K562 (cell line): ENCODE data around the gene MRPL38. TPM values are rescaled to one million over a fixed set of nuclear protein-coding genes. Genes with fewer than 3 reads are reported as not detected.
"Not testable (repeated sequence)": the region's sequence is repeated elsewhere in the genome, so short reads cannot be mapped to it uniquely, and the experiment has no call there.

Source experiments
- ATAC-seq: fragments of 200-7000 bp; cut with Tn5 transposase; 3 replicates; pipeline ENCODE4 v1.9.1; 2020; ENCODE audit warnings: moderate library complexity
- BruUV-seq: library from RNA; stranded (reverse); fragments of 400-500 nt; replicated peaks from 2 replicates; lab custom pipeline; 2021; lab: Mats Ljungman, UMichigan
- CTCF ChIA-PET: fragments of 300-600 bp; formaldehyde crosslinking; extraction: SDS; loops from one replicate; lab custom pipeline; 2021; ENCODE audit warnings: low intra/inter-chr PET ratio; lab: Yijun Ruan, JAX
- POLR2A ChIA-PET: fragments of 300-600, 350-650 bp; sonication (Branson Sonifier 250); formaldehyde crosslinking; extraction: SDS; loops from one replicate; lab custom pipeline; 2021; ENCODE audit warnings: antibody characterized with exemption, inconsistent platforms; lab: Yijun Ruan, JAX
- DNase-seq, 4 experiments: peaks; one replicate each; pipeline versions ENCODE4 v3.0.0 to v3.0.0-alpha.2; 2011 to 2018; ENCODE audit warnings: low spot score in 3 of 4, mixed read lengths in 3 of 4; ENCODE audit errors: extremely low read depth in 1 of 4
- FAIRE-seq: peaks from 2 replicates; lab custom pipeline; 2011; peaks lifted over from hg19 to GRCh38; lab: Jason Lieb, UNC
- H2AFZ ChIP-seq: 2 replicates; pipeline ENCODE4 v1.6.0; 2011; ENCODE audit warnings: low read depth, low read length, control low read depth, inconsistent platforms
- H3K27ac ChIP-seq: fragments of 200-600 bp; 3 replicates; pipeline ENCODE4 v1.8.0; 2011; ENCODE audit warnings: low read depth, mild to moderate bottlenecking, control low read depth, inconsistent platforms, low read length, moderate library complexity, mixed read lengths; ENCODE audit errors: extremely low read depth
- H3K27me3 ChIP-seq, 2 experiments: fragments of 300-600 bp in 1 of 2; 2 replicates in 1 of 2; 3 replicates in 1 of 2; pipeline versions ENCODE4 v1.6.0 to v1.8.0; 2011; ENCODE audit warnings: inconsistent platforms in 2 of 2, low read length in 2 of 2, mild to moderate bottlenecking in 1 of 2, mixed read lengths in 1 of 2, moderate library complexity in 1 of 2; ENCODE audit not compliant: control insufficient read depth in 2 of 2, insufficient read depth in 2 of 2
- H3K36me3 ChIP-seq: fragments of 300-600 bp; 3 replicates; pipeline ENCODE4 v1.8.0; 2011; ENCODE audit warnings: mild to moderate bottlenecking, low read length, inconsistent platforms; ENCODE audit not compliant: control insufficient read depth, insufficient read depth
- H3K4me1 ChIP-seq, 2 experiments: fragments of 200-600 bp in 1 of 2; replicated peaks in 1 of 2; 2 replicates in 1 of 2; 3 replicates in 1 of 2; pipeline versions ENCODE4 v1.5.1 to v1.8.0; 2011; ENCODE audit warnings: inconsistent platforms in 2 of 2, low read length in 2 of 2, mild to moderate bottlenecking in 1 of 2, mixed read lengths in 1 of 2, moderate library complexity in 1 of 2; ENCODE audit not compliant: control insufficient read depth in 2 of 2, insufficient read depth in 2 of 2
- H3K4me2 ChIP-seq: 2 replicates; pipeline ENCODE4 v1.6.1; 2011; ENCODE audit warnings: low read length, control low read depth, inconsistent platforms, mixed read lengths; ENCODE audit not compliant: insufficient read depth
- H3K4me3 ChIP-seq: fragments of 200-600 bp; sonication (generic), shearing (Covaris generic); 2 replicates; pipeline ENCODE4 v1.5.1; 2016; ENCODE audit warnings: control low read depth, inconsistent platforms
- H3K79me2 ChIP-seq: fragments of 200-600 bp; 3 replicates; pipeline ENCODE4 v1.8.0; 2011; ENCODE audit warnings: low read length, inconsistent platforms; ENCODE audit not compliant: control insufficient read depth, insufficient read depth
- H3K9ac ChIP-seq, 2 experiments: 2 replicates each; pipeline versions ENCODE4 v1.6.0 to v1.6.1; 2011; ENCODE audit warnings: low read depth in 2 of 2, low read length in 2 of 2, control low read depth in 1 of 2, inconsistent platforms in 1 of 2, mild to moderate bottlenecking in 1 of 2, mixed read lengths in 1 of 2; ENCODE audit not compliant: insufficient read depth in 1 of 2
- H3K9me1 ChIP-seq: one replicate; pipeline ENCODE4 v1.6.0; 2011; ENCODE audit warnings: inconsistent platforms, mild to moderate bottlenecking, low read length, moderate library complexity; ENCODE audit not compliant: control insufficient read depth, insufficient read depth
- H3K9me3 ChIP-seq: replicated peaks from 2 replicates; pipeline ENCODE4 v1.5.1; 2011; ENCODE audit warnings: low read depth, low read length, inconsistent platforms; ENCODE audit not compliant: control insufficient read depth, insufficient read depth
- H4K20me1 ChIP-seq: replicated peaks from 2 replicates; pipeline ENCODE4 v1.6.1; 2011; ENCODE audit warnings: low read length, inconsistent platforms, mixed read lengths; ENCODE audit not compliant: control insufficient read depth, insufficient read depth
- CBFA2T3 ChIP-seq: fragments of 450-650 bp; IDR thresholded peaks from 2 replicates; pipeline ENCODE4 v1.6.1; 2017
- CC2D1A ChIP-seq: fragments of 450-650 bp; IDR thresholded peaks from 2 replicates; pipeline ENCODE4 v1.6.1; 2017; ENCODE audit warnings: mild to moderate bottlenecking
- CHD2 ChIP-seq: IDR thresholded peaks from 2 replicates; pipeline ENCODE4 v1.6.1; 2011; ENCODE audit warnings: low read depth, low read length
- CLOCK ChIP-seq: fragments of 250-450 bp; sonication (Bioruptor Pico); IDR thresholded peaks from 2 replicates; pipeline ENCODE4 v1.4.0; 2020; ENCODE audit warnings: mild to moderate bottlenecking, moderate library complexity, borderline replicate concordance
- CTCF ChIP-seq, 3 experiments: IDR thresholded peaks in 2 of 3; conservative IDR thresholded peaks in 1 of 3; 2 replicates each; pipeline ENCODE4 v1.5.1; 2011 to 2012; ENCODE audit warnings: low read length in 3 of 3, mild to moderate bottlenecking in 3 of 3, control low read depth in 2 of 3, improper control_type of control experiment in 1 of 3, inconsistent platforms in 1 of 3, low read depth in 1 of 3, mixed read lengths in 1 of 3, moderate library complexity in 1 of 3; ENCODE audit not compliant: insufficient read depth in 2 of 3
- MNT ChIP-seq, 2 experiments: fragments of 450-650 bp; conservative IDR thresholded peaks; 2 replicates each; pipeline ENCODE4 v1.6.1; 2017; ENCODE audit warnings: mild to moderate bottlenecking in 2 of 2, moderate library complexity in 2 of 2
- USF1 ChIP-seq: sonication (generic); formaldehyde crosslinking; IDR thresholded peaks from 2 replicates; pipeline ENCODE4 v1.9.0; 2022; ENCODE audit warnings: mild to moderate bottlenecking, missing genetic modification reagents
- ZFP30 ChIP-seq: fragments of 250-450 bp; sonication (Bioruptor Pico); IDR thresholded peaks from 2 replicates; pipeline ENCODE4 v1.8.0; 2022; ENCODE audit warnings: moderate library complexity, mild to moderate bottlenecking, inconsistent platforms, borderline replicate concordance
- ZNF143 ChIP-seq: sonication (generic); formaldehyde crosslinking; IDR thresholded peaks from 2 replicates; pipeline ENCODE4 v1.9.0; 2022; ENCODE audit warnings: mild to moderate bottlenecking, missing genetic modification reagents
- ZNF184 ChIP-seq: sonication (generic); formaldehyde crosslinking; IDR thresholded peaks from 2 replicates; pipeline ENCODE4 v1.5.0; 2020; ENCODE audit warnings: missing genetic modification reagents
- ZNF431 ChIP-seq: sonication (generic); formaldehyde crosslinking; IDR thresholded peaks from 2 replicates; pipeline ENCODE4 v1.8.0; 2022; ENCODE audit warnings: mild to moderate bottlenecking, missing genetic modification reagents
- WGBS: fragments of 100-300 bp; shearing (Covaris generic); methylation state at CpG from one replicate; pipeline ENCODE4 v1.1.6; 2016; ENCODE audit warnings: low coverage, mixed read lengths; ENCODE audit not compliant: insufficient coverage; ENCODE audit errors: missing lambda C conversion rate; 5-methylcytosine and 5-hydroxymethylcytosine counted together
- in situ Hi-C: fragments of 300-500 bp; cut with MboI; formaldehyde crosslinking; loops from 4 replicates; pipeline ENCODE4 v1.15.0; 2018; ENCODE audit warnings: inconsistent platforms, mixed read lengths
- intact Hi-C: fragments of 100-400 bp; cut with micrococcal nuclease; formaldehyde crosslinking; loops from 2 replicates; pipeline ENCODE4 v1.14.2; 2022
- polyA plus RNA-seq, 8 experiments: library from polyadenylated mRNA; depleted of rRNA in 4 of 8; stranded (reverse) in 5 of 8; unstranded in 3 of 8; fragments of >200 nt; fragmentation: Nextera tagmentation in 2 of 8; fragmentation: Illumina TruSeq in 1 of 8; extraction: Ambion mirVana in 2 of 8; extraction: Trizol in 1 of 8; gene quantifications; 2 replicates each; pipeline versions ENCODE4 v1.2.1 to v1.2.3, GENCODE V29; 2011 to 2014; ENCODE audit warnings: inconsistent platforms in 1 of 8, missing spikeins in 1 of 8
- total RNA-seq, 7 experiments: library from RNA; depleted of rRNA in 6 of 7; stranded (reverse); fragments of >200 nt in 6 of 7; fragmentation: Illumina TruSeq in 2 of 7; extraction: Trizol in 2 of 7; gene quantifications; 2 replicates each; pipeline versions ENCODE4 v1.2.1 to v1.2.3, GENCODE V29; 2011 to 2021; ENCODE audit warnings: low replicate concordance in 1 of 7

MRPL38 gene
- total and polyA plus RNA-seq, 9 of the 15 experiments (the other 6 are each of a cell fraction or from before 2014, with no cell fraction given), result 4.5 to 154 (median 48.5) TPM

- TF ChIP-seq CLOCK (CRISPR knock-in tag) (no peak), CTCF (IDR thresholded peaks at IDR 0.05 in 2 of 3, conservative IDR thresholded peaks at IDR 0.05 in 1 of 3; ENCODE audit: insufficient read depth in 2 of 3, low read depth in 1 of 3, low read length in 3 of 3) (0 out of 6 replicates have a peak, but pooled peaks of 1 of the 3 experiments have one; percentile 9), ZFP30 (CRISPR knock-in tag) (no peak), ZNF184 (CRISPR knock-in tag) (no peak)
- TF ChIP-seq, all 486 proteins: peak for 3
Observed at GRCh38 chr17:75888484-75888883, 16.2 kb downstream of the MRPL38 start (continued).

GRCh38 chr17:75885860-75886259 is 18.8 kb downstream of the MRPL38 start:
- WGBS, result 55% methylated on average over 9 of the region's 9 CpGs
- BruUV-seq, FAIRE-seq, H3K27ac ChIP-seq, CTCF ChIA-PET, H3K9me1 ChIP-seq, H3K4me3 ChIP-seq, H2AFZ ChIP-seq, intact Hi-C loops, in situ Hi-C loops, H3K27me3 ChIP-seq, ATAC-seq, H4K20me1 ChIP-seq, H3K9me3 ChIP-seq, H3K79me2 ChIP-seq, H3K9ac ChIP-seq: not testable (repeated sequence)
- DNase-seq, result peak in 1 of 4 experiments; percentile 52
- POLR2A ChIA-PET, result interaction anchor here (0.6 to 15.9 kb wide), 2 partner anchors 9 to 11 kb away, joined by 4 to 169 read pairs; partner anchors contain the start of gene TRIM47
- peak in 1 of 2 experiments; percentile 45; a peak in 1 of 4 replicates for TF ChIP-seq MNT (conservative IDR thresholded peaks at IDR 0.05)
- TF ChIP-seq CC2D1A, result peak; percentile 23; the same call in 1 of the 2 replicates
- peak; percentile 65 for TF ChIP-seq CHD2
- TF ChIP-seq ZNF431 (CRISPR knock-in tag), result peak; percentile 78; the same call in 1 of the 2 replicates
- TF ChIP-seq CBFA2T3, result peak; percentile 46; the same call in 1 of the 2 replicates
- peak; percentile 65 for TF ChIP-seq USF1
- peak; percentile 32; the same call in 1 of the 2 replicates for TF ChIP-seq ZNF143 (CRISPR knock-in tag)
- peaks cover 3 to 26% of the 10 kb centered on the region in 2 experiments; a peak in 4 of 5 replicates for H3K4me1 ChIP-seq
- H3K36me3 ChIP-seq, result peaks cover 14% of the 10 kb centered on the region; the same call in 1 of the 3 replicates
- 0 out of 2 replicates have a peak overlapping the region, but pooled peaks have one; percentile 11 for H3K4me2 ChIP-seq
